ENCODE results near the gene GCN1.
"Not testable (repeated sequence)": the region's sequence is repeated elsewhere in the genome, so short reads cannot be mapped to it uniquely, and the experiment has no call there.

The GCN1 gene

DNA sequence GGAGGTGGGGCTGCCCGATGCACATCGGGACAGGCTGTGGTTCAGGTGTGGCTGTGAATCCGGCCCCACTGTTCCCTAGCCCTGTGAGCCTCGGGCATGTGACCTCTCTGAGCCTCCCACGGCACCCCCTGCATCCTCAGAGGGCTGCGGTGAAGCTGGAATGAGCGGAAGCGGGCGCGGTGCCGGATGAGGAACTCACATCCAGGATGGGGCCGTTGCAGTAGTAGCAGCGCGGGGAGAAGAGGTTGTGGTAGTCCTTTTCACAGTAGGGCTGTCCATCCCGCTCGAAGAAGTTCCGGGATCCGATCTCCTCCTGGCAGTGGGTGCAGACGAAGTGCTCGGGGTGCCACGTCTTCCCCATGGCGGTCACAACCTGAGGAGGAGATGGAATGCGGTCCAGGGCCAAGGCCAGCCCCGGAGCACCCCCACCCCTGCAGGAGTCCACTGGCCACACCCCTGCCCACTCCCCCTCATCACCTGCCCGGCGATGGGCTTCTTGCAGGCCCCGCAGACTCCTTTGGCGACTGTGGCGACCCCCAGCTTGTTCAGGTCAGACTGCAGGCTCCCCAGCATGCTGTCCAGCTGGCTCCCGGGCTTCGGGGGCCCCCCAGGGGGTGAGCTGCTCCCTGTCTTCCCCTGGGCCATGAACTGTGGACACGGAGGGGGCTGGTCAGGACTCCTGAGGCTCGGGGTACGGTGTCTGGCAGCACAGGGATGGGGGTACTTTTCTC lies 20.3 kb upstream of the GCN1 start:
- DNase-seq: no peak

DNA sequence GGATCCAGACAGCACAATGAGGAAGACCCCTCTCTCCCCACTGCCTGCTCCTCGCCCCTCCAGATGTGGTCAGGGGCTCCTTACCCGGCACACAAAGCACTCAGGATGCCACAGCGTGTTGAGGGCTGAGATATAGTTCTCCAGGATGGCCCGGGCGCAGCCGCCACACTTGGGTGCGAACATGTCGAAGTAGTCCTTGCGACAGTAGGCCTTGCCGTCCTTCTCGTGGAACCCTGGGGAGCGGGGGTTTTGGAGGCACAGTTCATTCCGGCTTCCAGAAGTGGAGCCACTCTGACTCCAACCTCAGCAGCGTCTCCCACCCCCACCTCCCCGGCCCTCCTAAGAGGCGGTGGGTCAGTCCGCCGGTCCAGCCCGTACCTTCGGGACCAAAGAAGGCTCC lies 19.2 kb upstream of the GCN1 start:
- no peak for DNase-seq

DNA sequence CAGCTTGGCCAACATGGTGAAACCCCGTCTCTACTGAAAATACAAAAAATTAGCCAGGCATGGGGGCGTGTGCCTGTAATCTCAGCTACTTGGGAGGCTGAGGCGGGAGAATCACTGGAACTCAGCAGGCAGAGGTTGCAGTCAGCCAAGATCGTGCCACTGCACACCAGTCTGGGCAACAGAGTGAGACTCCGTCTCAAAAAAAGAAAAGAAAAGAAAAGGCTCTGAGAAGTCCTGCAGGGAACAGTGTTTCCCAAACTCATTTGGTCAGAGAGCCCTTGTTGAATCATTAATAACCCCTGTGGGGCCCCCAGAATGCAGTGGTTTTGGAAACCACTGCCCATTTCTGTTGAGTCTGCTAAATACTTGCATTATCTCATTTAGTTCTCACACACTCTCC lies 18.7 kb upstream of the GCN1 start:
- DNase-seq: not testable (repeated sequence)

DNA sequence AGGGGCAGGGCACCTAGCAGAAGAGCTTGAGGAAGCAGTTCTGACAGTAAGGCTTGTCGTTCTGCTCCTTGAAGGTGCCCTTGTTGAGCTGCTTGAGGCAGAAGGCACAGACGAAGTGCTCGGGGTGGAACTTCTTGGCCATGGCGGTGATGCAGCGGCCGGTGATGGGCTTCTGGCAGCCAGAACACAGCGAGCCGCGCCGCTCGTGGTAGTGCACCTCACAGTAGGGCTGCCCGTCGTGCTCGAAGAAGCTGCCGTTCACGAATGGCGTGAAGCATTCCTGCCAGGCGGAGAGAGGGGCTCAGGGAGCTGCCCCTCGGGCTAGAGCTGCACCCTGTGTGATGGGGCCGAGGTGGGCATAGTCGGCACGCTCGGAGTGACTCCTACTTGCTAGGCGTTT lies 17.8 kb upstream of the GCN1 start:
- no peak for DNase-seq

DNA sequence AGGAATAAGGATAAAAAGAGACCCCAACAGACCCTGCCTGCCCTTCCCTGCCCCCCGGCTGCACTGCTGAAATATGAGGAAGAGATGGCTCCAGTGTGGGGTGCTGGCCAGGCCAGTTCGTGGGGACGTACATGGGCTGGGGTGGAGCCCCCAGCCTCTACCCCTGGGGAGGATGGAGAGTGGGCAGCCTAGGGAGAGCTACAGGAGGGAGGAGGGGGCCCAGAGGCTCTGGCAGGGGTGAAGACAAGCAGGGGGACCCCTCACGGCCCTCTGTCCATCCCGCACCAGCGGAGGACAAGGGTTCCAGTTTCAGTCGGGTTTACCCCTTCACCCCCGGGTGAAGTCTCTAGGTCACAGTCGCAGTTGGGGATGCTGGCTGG lies 17.4 kb upstream of the GCN1 start:
- no peak for DNase-seq

DNA sequence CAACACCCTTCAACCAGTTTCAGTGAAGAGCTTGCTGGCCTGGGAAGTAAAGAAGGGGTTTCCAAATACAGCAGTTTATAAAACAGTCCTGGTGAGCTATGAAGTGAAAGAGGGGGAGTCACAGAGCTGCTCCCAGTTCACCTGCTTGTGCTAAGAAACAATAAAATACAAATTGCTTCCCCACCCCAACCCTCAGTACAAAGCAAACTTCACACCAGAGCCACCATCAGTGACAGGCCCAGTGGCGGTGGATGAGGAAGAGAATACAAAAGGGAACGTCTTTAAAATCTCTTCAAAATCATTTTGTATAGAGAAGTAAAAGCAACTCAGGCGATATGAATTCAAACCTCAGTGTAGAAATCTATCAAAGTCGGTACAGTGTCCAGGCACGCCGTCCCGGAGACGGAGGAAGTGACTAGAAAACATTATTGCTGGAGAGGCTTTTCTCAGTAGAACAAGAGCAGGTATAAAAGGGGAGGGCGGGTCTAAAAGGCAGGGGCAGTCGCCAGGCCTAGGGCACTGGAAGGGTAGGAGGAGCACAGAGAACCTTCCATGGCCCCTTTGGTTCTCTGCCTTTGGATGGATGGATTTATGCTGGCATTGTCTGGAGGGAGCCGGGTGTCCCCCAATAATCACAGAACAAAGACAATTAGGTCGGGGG lies 16.9 kb upstream of the GCN1 start:
- DNase-seq: no peak

DNA sequence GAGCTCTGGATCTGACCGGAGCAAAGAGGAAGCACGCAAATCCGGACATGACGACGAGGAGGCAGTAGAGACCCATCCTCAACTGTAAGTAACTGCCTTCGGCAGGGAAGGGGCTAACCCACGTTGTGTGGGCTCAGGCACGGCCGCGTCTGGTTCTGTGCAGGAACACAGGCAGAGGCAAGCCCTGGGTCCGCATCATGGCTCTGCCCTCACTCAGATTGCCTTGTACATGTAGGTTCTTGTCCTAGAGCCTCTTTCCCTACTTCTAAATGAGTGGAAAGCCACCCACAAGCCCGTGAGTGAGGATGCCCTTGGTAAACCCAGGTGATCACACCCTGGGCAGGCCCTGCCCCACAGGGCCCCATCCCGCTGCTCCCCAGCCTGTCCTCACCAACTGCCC lies 15.3 kb upstream of the GCN1 start:
- DNase-seq: no peak

DNA sequence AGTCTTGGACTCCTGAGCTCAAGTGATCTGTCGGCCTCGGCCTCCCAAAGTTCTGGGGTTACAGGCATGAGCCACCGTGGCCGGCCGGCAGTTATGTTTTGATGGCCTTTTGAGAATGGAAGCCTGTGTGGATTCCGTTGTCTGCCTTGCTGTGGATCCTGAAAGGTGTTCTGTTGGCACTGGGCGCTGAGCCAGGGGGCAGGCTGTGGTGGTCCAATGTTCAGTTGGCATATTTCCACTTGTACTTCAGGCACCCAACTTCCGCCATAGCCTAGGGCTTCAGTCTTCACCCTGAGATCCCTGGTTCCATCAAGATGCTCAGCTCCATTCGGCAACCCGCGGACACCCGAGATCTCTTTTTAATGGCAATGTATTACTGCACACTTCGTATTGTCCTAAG lies 12.7 kb upstream of the GCN1 start:
- no peak for DNase-seq

DNA sequence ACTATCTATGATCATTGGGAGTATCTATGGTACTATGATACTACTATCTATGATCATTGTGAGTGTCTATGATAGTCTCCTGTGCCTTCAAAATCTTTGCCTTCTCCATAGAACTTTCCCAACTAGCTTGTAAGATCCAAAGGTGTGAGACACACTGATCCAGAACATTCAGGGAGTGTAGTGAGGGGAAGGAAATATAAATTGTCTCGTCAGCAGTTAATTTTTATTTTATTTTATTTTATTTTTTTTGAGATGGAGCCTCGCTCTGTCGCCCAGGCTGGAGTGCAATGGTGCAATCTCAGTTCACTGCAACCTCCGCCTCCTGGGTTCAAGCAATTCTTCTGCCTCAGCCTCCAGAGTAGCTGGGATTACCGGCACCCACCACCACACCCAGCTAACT lies 12.3 kb upstream of the GCN1 start:
- DNase-seq: not testable (repeated sequence)

DNA sequence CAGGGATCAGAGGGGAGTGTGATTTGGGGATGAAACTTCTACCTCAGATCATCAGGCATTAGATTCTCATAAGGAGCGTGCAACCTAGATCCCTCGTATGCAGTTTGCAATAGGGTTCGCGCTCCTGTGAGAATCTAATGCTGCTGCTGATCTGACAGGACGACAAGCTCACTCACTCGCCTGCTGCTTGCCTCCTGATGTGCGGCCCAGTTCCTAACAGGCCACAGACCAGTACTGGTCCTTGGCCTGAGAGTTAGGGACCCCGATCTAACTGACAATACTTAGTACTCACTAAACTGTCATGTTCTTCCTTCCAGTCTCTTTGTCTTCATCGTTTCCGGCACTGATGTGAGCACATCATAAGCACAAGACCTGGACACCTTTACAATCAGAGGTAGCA lies 11.7 kb upstream of the GCN1 start:
- DNase-seq: no peak

DNA sequence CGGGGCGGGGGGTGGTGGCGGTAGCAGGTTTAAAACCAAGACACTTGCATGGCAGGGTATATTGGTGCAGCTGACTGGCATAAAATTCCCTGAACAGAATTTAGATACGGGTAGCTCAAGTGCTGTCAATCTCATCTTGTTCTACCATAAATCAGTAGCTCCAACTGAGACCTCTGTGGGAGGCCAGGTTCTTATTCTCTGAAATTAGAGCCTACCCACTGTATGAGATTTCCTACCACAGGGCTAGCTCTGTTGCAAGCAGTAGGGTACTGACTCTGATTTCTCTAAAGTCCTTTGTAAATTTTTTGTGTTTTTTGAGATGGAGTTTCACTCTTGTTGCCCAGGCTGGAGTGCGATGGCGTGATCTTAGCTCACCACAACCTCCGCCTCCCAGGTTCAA lies 9.7 kb upstream of the GCN1 start:
- DNase-seq: no peak

DNA sequence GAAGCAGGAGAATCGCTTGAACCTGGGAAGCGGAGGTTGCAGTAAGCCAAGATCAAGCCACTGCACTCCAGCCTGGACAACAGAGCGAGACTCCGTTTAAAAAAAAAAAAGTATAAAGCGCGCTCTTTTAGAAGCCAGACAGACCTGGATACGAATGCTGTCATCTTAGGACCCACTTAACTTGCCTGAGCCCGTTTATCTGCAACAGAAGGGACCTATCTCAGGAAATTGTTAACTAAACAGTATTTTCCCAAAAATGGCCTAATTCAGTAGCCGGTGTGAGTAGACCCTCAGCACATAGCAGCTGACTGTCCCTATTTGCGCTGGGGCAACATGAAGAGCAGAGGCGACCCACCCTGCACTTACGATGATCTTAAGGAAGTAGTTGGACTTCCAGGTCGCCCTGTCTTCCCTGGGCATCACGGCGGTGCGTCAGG lies 5.9 kb upstream of the GCN1 start:
- no peak for DNase-seq

DNA sequence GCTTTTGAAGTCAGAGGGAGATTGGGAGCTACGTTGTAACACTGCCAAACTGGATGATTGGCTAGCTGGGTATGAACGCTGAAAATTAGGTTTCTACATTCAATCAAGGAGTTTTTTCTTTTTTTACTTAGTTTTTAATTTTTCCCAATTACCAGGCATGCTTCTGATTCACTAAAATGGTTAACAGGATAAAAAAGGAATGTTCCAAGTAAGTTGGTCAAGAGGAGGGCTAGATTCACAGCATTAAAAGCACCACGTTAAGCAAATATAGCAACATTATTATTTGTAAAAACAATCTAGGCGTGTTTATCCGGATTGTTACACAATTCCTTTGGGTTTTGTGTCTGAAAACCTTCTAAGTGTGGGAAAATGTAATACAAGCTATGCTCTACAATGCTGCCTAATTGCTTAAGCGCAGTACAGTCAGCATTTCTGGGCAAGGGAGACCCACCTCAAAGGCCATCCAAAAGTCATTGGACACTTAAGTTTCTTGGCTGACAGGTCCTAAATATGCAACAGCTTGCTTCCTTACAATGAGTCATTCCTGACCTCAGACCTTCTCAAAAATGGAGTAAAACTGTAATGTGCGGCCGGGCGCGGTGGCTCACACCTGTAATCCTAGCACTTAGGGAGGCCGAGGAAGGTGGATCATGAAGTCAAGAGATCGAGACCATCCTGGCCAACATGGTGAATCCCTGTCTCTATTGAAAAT lies 5.2 kb upstream of the GCN1 start:
- no peak for DNase-seq

DNA sequence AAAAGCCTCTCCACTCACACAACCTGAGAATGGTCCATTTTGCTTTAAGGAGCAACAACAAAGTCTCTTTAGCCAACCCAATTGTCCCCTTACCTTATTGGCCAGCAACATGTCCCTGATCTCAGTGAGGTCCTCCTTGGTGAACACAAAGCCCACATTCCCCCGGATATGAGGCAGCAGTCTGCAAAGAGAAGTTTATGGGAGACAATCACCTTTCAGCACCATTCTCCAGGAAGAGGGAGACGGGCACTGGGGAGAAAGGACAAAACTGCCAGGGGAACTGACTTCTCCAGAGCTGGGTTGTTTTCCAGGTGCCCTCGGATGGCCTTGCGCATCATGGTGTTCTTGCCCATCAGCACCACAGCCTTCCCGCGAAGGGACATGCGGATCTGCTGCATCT lies 4.5 kb upstream of the GCN1 start:
- DNase-seq: no peak

DNA sequence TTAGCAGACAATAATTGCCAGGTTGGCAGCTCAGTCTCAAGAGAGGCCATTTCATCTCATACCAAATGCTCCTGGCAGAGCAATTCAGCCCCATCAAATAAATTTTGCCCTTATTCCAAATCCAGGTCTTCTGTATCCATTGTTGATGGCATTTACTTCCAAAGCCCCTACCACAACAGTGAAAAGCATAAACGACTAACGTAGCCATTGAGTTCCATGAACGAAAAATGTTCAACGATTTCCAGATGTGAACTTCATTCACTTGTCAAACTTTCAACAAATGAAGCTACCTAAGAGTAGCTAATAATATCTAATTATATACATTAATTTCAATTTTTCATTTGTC lies 3.0 kb upstream of the GCN1 start:
- no peak for DNase-seq

DNA sequence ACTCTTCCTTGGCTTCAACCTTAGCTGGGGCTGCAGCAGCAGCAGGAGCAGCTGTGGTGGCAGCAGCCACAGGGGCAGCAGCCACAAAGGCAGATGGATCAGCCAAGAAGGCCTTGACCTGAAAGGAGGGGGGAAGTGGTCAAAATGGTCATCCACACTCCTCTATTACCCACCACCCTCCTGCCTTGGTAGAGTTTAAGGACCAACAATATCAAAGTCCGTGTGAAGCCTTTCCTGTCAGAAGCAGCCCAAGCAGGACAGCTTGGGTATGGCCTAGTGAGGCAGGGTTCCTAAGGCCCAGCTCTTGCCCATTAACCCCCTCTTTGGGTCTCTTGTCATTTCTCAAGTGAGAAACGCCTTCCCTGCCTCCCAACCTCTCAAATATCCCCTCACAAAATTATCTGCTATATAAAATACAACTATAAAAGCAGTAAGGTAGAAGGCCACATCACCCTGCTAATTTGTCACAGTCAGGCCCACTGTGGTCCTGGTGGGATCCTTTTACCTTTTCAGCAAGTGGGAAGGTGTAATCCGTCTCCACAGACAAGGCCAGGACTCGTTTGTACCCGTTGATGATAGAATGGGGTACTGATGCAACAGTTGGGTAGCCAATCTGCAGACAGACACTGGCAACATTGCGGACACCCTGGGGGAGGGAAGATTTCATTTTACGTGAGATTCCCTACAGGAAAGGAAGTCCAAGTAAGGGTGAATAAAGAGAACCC lies 2.5 kb upstream of the GCN1 start:
- not testable (repeated sequence) for DNase-seq

DNA sequence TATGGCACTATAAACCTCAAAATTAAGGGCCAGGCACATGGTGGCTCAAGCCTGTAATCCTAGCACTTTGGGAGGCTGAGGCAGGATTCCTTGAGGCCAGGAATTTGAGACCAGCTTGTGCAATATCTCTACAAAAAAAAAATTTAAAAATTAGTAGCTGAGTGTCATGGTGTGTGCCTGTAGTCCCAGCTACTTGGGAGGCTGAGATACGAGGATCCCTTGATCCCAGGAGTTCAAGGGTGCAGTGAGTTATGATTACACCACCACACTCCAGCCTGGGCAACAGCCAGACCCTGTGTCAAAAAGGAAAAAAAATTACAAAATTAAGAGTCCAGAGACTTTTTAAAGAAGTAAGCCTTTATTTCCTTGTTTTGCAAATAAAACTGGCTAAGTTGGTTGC lies 1.8 kb upstream of the GCN1 start:
- no peak for DNase-seq

DNA sequence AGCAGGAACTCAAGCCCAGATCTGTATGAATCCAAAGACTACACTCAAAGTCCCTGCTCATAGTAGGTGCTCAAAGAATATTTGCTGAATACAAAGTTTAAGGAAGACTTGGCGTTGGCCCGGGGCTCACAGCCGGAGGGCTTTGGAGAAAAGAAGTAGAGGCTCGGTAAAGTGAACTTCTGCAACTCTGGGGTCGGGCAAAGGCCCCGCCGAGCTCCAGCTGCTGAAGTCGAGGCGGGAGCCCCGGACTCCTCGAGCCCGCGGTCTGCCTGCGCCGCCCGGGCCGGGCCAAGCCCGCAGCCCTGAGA lies 335 bp downstream of the GCN1 start:
- DNase-seq: no peak

DNA sequence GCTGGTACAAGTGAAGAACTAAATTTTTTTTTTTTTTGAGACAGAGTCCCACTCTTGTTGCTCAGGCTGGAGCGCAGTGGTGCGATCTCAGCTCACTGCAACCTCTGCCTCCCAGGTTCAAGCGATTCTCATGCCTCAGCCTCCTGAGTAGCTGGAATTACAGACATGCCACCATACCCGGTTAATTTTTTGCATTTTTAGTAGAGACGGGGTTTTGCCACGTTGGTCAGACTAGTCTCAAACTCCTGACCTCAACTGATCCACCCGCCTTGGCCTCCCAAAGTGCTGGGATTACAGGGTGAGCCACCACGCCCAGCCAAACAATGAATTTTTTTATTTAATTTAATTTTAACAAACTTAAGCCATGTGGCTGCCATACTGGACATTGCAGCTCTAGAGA lies 1.2 kb downstream of the GCN1 start:
- DNase-seq: not testable (repeated sequence)

DNA sequence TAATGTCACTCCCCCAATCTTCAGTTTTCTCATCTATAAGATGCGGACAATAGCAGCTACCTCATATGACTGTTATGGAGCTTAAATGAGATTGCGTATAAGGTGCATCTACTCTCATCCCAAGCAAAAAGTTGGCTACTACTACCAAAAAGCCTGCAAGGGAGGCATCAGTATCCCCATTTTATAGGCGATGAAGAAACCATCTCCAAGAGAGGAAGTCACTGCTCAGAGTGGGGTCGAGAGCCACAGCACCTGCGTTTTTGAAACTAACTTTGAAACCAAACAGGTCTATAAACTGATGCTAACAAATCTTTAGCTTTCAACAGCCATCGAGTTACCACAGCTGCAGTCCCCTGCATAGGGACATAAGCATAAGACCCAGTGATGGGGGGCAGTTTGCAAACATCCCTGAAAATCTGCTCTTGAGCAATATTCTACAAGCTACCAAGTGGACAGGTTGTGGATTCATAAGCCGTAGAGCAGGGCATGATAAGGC lies 3.5 kb downstream of the GCN1 start:
- peak; percentile 4 for DNase-seq

DNA sequence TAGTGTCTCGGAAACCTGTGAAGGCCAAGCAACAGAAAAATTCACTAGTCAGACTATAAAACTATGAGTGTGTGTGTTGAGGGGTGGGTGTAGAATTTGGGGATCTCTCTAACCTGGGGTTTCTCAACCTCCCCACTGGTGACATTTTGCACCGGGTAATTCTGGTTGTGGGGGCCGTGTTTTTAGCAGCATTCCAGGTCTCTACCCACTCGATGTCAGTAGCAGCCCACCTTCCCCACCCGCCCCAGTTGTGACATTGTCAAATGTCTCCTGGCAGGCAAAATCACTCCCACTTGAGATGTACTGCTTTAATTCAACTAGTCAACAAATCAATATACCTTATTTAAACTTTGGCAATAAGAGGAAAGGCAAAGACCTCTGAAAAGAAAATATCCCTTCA lies 4.1 kb downstream of the GCN1 start:
- no peak for DNase-seq

DNA sequence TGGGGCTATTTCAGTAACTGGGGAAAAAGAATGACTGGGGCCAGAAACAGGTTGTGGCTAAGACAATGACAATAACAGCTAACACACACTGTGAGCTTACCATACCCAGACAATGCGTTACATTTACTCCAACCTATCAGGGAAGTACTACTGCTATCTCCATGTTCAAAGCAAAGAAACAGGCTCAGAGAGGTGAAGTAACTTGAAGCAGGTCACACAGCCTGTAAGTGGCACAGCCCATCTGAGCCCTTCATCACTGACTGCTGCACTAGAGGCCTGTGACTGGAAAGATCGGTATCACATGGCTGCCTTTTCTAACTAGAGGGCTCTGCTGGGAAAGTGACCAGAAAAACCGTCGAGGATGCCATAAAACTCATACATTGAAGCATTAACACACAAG lies 7.9 kb downstream of the GCN1 start:
- no peak for DNase-seq

DNA sequence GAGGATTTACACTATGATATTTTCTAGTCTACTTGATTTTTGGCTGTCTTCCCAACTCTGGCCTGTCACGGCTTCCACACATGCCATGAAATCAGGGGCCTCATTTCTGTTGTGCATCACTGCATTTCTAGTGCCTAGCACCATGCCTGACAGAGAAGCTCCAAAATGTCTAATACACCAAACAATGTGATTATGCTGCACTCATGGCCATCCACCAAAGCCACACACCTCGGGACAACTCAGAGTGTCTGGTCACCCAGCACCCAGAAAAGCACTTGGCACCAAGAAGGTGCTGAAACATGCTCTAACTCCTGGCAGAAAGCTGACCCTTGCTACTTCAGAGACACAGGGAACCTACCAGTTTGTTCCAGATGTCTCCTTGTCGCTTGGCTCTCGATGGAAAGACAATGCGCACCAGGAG lies 11.3 kb downstream of the GCN1 start:
- DNase-seq: no peak

All from GF-D8 (cell line).